Chondrocyte (in vitro differentiated cells): ENCODE data around the gene LYZL1. TPM values are rescaled to one million over a fixed set of nuclear protein-coding genes. Genes with fewer than 3 reads are reported as not detected.
A peak's percentile ranks its signal among the peaks of the same experiment; 100 is the strongest.
"Not testable (repeated sequence)": the region's sequence is repeated elsewhere in the genome, so short reads cannot be mapped to it uniquely, and the experiment has no call there.

Experiments
- DNase-seq: peaks from one replicate; pipeline ENCODE4 v3.0.0; 2021; ENCODE audit warnings: mixed read lengths, low spot score
- H3K27ac Mint-ChIP-seq: one replicate; pipeline ENCODE4 v1.8.0; 2021; ENCODE audit warnings: mild to moderate bottlenecking, moderate library complexity, mixed read lengths; ENCODE audit not compliant: unreplicated experiment
- H3K27me3 Mint-ChIP-seq: 2 replicates; pipeline ENCODE4 v1.8.0; 2021; ENCODE audit warnings: low read depth, mixed read lengths
- H3K36me3 Mint-ChIP-seq: 2 replicates; pipeline ENCODE4 v1.8.0; 2021; ENCODE audit warnings: low read depth, mixed read lengths
- H3K4me1 Mint-ChIP-seq: 2 replicates; pipeline ENCODE4 v1.8.0; 2021; ENCODE audit warnings: low read depth, mild to moderate bottlenecking, mixed read lengths
- H3K4me3 Mint-ChIP-seq: one replicate; pipeline ENCODE4 v1.8.0; 2021; ENCODE audit warnings: mild to moderate bottlenecking, moderate library complexity, mixed read lengths; ENCODE audit not compliant: unreplicated experiment
- H3K9me3 Mint-ChIP-seq: 2 replicates; pipeline ENCODE4 v1.8.0; 2021; ENCODE audit warnings: low read depth, mixed read lengths
- CTCF ChIP-seq: fragments of 200-600 bp; sonication (generic); IDR thresholded peaks from 2 replicates; pipeline ENCODE4 v1.5.0; 2021; ENCODE audit warnings: antibody characterized with exemption, mild to moderate bottlenecking, moderate library complexity
- total RNA-seq: library from RNA; stranded (reverse); gene quantifications from 3 replicates; pipeline ENCODE4 v1.2.1, GENCODE V29; 2021

LYZL1 gene
- total RNA-seq, 1 donor from 2014 or later, result not detected

GRCh38 chr10:29319205-29319781, 30.4 kb downstream of the LYZL1 start:
- Mint-ChIP-seq H3K9me3 (no peaks in the 10 kb centered on the region), H3K27me3 (peaks cover 18% of the 10 kb centered on the region), H3K36me3 (no peaks in the 10 kb centered on the region), H3K27ac (peak overlapping the region; percentile 19), H3K4me3 (peak overlapping the region; percentile 26), H3K4me1 (peaks cover 38% of the 10 kb centered on the region)
- TF ChIP-seq CTCF, result no peak
- no peak for DNase-seq

- Mint-ChIP-seq H3K27me3 (peaks cover 18% of the 10 kb centered on the region), H3K4me1 (peaks cover 43% of the 10 kb centered on the region)
Measured at GRCh38 chr10:29320680-29321121, 31.8 kb downstream of the LYZL1 start.

GRCh38 chr10:29321656-29322055, 32.8 kb downstream of the LYZL1 start:
- Mint-ChIP-seq H3K4me1 (peaks cover 38% of the 10 kb centered on the region), H3K27me3 (peaks cover 20% of the 10 kb centered on the region), H3K4me3 (no peak overlapping the region), H3K36me3 (no peaks in the 10 kb centered on the region), H3K9me3 (no peaks in the 10 kb centered on the region), H3K27ac (no peak overlapping the region)
- no peak for DNase-seq
- TF ChIP-seq CTCF, result no peak

More at GRCh38 chr10:29320680-29321121, 31.8 kb downstream of the LYZL1 start:
- not testable (repeated sequence) for H3K27ac Mint-ChIP-seq, DNase-seq, H3K4me3 Mint-ChIP-seq, H3K9me3 Mint-ChIP-seq, H3K36me3 Mint-ChIP-seq

GRCh38 chr10:29322918-29323317, 34.0 kb downstream of the LYZL1 start:
- peaks cover 29% of the 10 kb centered on the region for H3K4me1 Mint-ChIP-seq

GRCh38 chr10:29323367-29323766, 34.5 kb downstream of the LYZL1 start:
- H3K9me3 Mint-ChIP-seq, result no peaks in the 10 kb centered on the region
- no peak for DNase-seq
- H3K36me3 Mint-ChIP-seq, result no peaks in the 10 kb centered on the region
- H3K4me1 Mint-ChIP-seq, result peaks cover 25% of the 10 kb centered on the region
- no peak for TF ChIP-seq CTCF
- H3K27me3 Mint-ChIP-seq, result peaks cover 30% of the 10 kb centered on the region
- no peak overlapping the region for H3K27ac Mint-ChIP-seq
- no peak overlapping the region for H3K4me3 Mint-ChIP-seq

More at GRCh38 chr10:29322918-29323317, 34.0 kb downstream of the LYZL1 start:
- Mint-ChIP-seq H3K9me3 (no peaks in the 10 kb centered on the region), H3K4me3 (no peak overlapping the region), H3K36me3 (no peaks in the 10 kb centered on the region), H3K27ac (peak overlapping the region; percentile 12), H3K27me3 (peaks cover 29% of the 10 kb centered on the region)
- DNase-seq, result no peak
- TF ChIP-seq CTCF, result no peak
